Ectodermal cell (in vitro differentiated cells): Measurements from ENCODE around the gene PLEKHA7.

Experiments used
- H3K27ac ChIP-seq: 2 replicates; pipeline ENCODE4 v1.7.0; 2013; ENCODE audit warnings: mild to moderate bottlenecking, low read depth, low read length; ENCODE audit not compliant: insufficient read depth, poor library complexity, severe bottlenecking
- H3K27me3 ChIP-seq: 2 replicates; pipeline ENCODE4 v1.7.0; 2013; ENCODE audit warnings: mild to moderate bottlenecking, low read length; ENCODE audit not compliant: insufficient read depth, control insufficient read depth, poor library complexity, severe bottlenecking
- H3K36me3 ChIP-seq: one replicate; pipeline ENCODE4 v1.7.0; 2013; ENCODE audit warnings: low read length; ENCODE audit not compliant: control insufficient read depth, insufficient read depth
- H3K4me1 ChIP-seq: one replicate; pipeline ENCODE4 v1.7.0; 2013; ENCODE audit warnings: low read length; ENCODE audit not compliant: control insufficient read depth, insufficient read depth
- H3K4me3 ChIP-seq: 2 replicates; pipeline ENCODE4 v1.7.0; 2013; ENCODE audit warnings: low read depth, low read length, control low read depth; ENCODE audit not compliant: insufficient read depth
- H3K9me3 ChIP-seq: 2 replicates; pipeline ENCODE4 v1.7.0; 2013; ENCODE audit warnings: mild to moderate bottlenecking, low read length, moderate library complexity; ENCODE audit not compliant: control insufficient read depth
- WGBS, 2 experiments: methylation state at CpG; one replicate each; pipeline ENCODE4 v1.1.7; 2013; ENCODE audit warnings: missing lambda C conversion rate in 2 of 2; 5-methylcytosine and 5-hydroxymethylcytosine counted together

Gene PLEKHA7

GRCh38 chr11:16856022-16856471, 158.2 kb downstream of the PLEKHA7 start:
- no peaks in the 10 kb centered on the region for H3K27me3 ChIP-seq
- H3K9me3 ChIP-seq = no peaks in the 10 kb centered on the region
- no peak overlapping the region for H3K4me3 ChIP-seq
- WGBS, 2 experiments = 95 to 96% methylated on average over 3 of the region's 3 CpGs
- H3K4me1 ChIP-seq = peaks cover 5% of the 10 kb centered on the region
- H3K36me3 ChIP-seq = no peaks in the 10 kb centered on the region
- H3K27ac ChIP-seq = no peak overlapping the region

GRCh38 chr11:16854979-16855378, 159.2 kb downstream of the PLEKHA7 start:
- no peaks in the 10 kb centered on the region for H3K36me3 ChIP-seq

GRCh38 chr11:16853859-16854258, 160.4 kb downstream of the PLEKHA7 start:
- Histone ChIP-seq H3K27ac (no peak overlapping the region), H3K9me3 (no peaks in the 10 kb centered on the region), H3K4me3 (no peak overlapping the region), H3K27me3 (no peaks in the 10 kb centered on the region), H3K36me3 (no peaks in the 10 kb centered on the region), H3K4me1 (peaks cover 5% of the 10 kb centered on the region)
- WGBS, 2 experiments = 94 to 95% methylated on average over 2 of the region's 2 CpGs

More at GRCh38 chr11:16854979-16855378, 159.2 kb downstream of the PLEKHA7 start:
- Histone ChIP-seq H3K4me3 (no peak overlapping the region), H3K4me1 (peaks cover 5% of the 10 kb centered on the region), H3K27me3 (no peaks in the 10 kb centered on the region), H3K27ac (no peak overlapping the region), H3K9me3 (no peaks in the 10 kb centered on the region)
- WGBS, 2 experiments = 92 to 94% methylated on average over 4 of the region's 4 CpGs

GRCh38 chr11:16853266-16853665, 160.9 kb downstream of the PLEKHA7 start:
- Histone ChIP-seq H3K27me3 (no peaks in the 10 kb centered on the region), H3K4me1 (peaks cover 5% of the 10 kb centered on the region), H3K9me3 (no peaks in the 10 kb centered on the region), H3K27ac (no peak overlapping the region), H3K36me3 (no peaks in the 10 kb centered on the region), H3K4me3 (no peak overlapping the region)
- WGBS, 2 experiments = 88 to 97% methylated on average over 1 of the region's 1 CpG

GRCh38 chr11:16846305-16846704, 167.9 kb downstream of the PLEKHA7 start:
- Histone ChIP-seq H3K36me3 (no peaks in the 10 kb centered on the region), H3K27ac (no peak overlapping the region), H3K27me3 (no peaks in the 10 kb centered on the region), H3K9me3 (no peaks in the 10 kb centered on the region), H3K4me3 (no peak overlapping the region), H3K4me1 (no peaks in the 10 kb centered on the region)
- WGBS, 2 experiments = 69 to 77% methylated on average over 2 of the region's 2 CpGs

- Histone ChIP-seq H3K4me1 (no peaks in the 10 kb centered on the region), H3K9me3 (no peaks in the 10 kb centered on the region), H3K27ac (no peak overlapping the region), H3K36me3 (no peaks in the 10 kb centered on the region), H3K4me3 (no peak overlapping the region), H3K27me3 (no peaks in the 10 kb centered on the region)
- WGBS, 2 experiments = 93 to 100% methylated on average over 1 of the region's 1 CpG
Observed at GRCh38 chr11:16844268-16844771, 169.9 kb downstream of the PLEKHA7 start.

- Histone ChIP-seq H3K27ac (no peak overlapping the region), H3K4me3 (no peak overlapping the region), H3K27me3 (no peaks in the 10 kb centered on the region), H3K4me1 (no peaks in the 10 kb centered on the region), H3K9me3 (no peaks in the 10 kb centered on the region), H3K36me3 (no peaks in the 10 kb centered on the region)
Observed at GRCh38 chr11:16843294-16843693, 170.9 kb downstream of the PLEKHA7 start.

GRCh38 chr11:16841984-16842383, 172.2 kb downstream of the PLEKHA7 start:
- no peak overlapping the region for H3K4me3 ChIP-seq
- H3K27me3 ChIP-seq = no peaks in the 10 kb centered on the region
- WGBS, 2 experiments = 93 to 98% methylated on average over 4 of the region's 4 CpGs
- H3K36me3 ChIP-seq = no peaks in the 10 kb centered on the region
- no peaks in the 10 kb centered on the region for H3K9me3 ChIP-seq
- H3K27ac ChIP-seq = no peak overlapping the region
- H3K4me1 ChIP-seq = no peaks in the 10 kb centered on the region

- WGBS, 2 experiments = 95 to 97% methylated on average over 9 of the region's 9 CpGs
Observed at GRCh38 chr11:16841481-16841880, 172.7 kb downstream of the PLEKHA7 start.

GRCh38 chr11:16840951-16841350, 173.3 kb downstream of the PLEKHA7 start:
- H3K27me3 ChIP-seq = no peaks in the 10 kb centered on the region
- no peaks in the 10 kb centered on the region for H3K9me3 ChIP-seq
- H3K4me1 ChIP-seq = no peaks in the 10 kb centered on the region
- H3K4me3 ChIP-seq = no peak overlapping the region
- no peaks in the 10 kb centered on the region for H3K36me3 ChIP-seq
- WGBS, 2 experiments = 88 to 92% methylated on average over 2 of the region's 2 CpGs
- H3K27ac ChIP-seq = no peak overlapping the region

More at GRCh38 chr11:16841481-16841880, 172.7 kb downstream of the PLEKHA7 start:
- Histone ChIP-seq H3K36me3 (no peaks in the 10 kb centered on the region), H3K27ac (no peak overlapping the region), H3K9me3 (no peaks in the 10 kb centered on the region), H3K4me1 (no peaks in the 10 kb centered on the region), H3K27me3 (no peaks in the 10 kb centered on the region), H3K4me3 (no peak overlapping the region)

- Histone ChIP-seq H3K27me3 (no peaks in the 10 kb centered on the region), H3K36me3 (no peaks in the 10 kb centered on the region), H3K4me3 (no peak overlapping the region), H3K4me1 (no peaks in the 10 kb centered on the region), H3K9me3 (no peaks in the 10 kb centered on the region), H3K27ac (no peak overlapping the region)
- WGBS, 2 experiments = 92 to 93% methylated on average over 3 of the region's 3 CpGs
Observed at GRCh38 chr11:16839821-16840220, 174.4 kb downstream of the PLEKHA7 start.
